Retinal pigment epithelial cell (primary cell): ENCODE data around the gene NPC1L1.
"Not testable (repeated sequence)": the region's sequence is repeated elsewhere in the genome, so short reads cannot be mapped to it uniquely, and the experiment has no call there.

Experiments used
- DNase-seq: peaks from one replicate; pipeline ENCODE4 v3.0.0-alpha.2; 2010; ENCODE audit warnings: low read depth
- H3K4me3 ChIP-seq: 2 replicates; pipeline ENCODE4 v1.5.1; 2011; ENCODE audit warnings: mild to moderate bottlenecking, low read length, control low read depth, moderate library complexity
- CTCF ChIP-seq: conservative IDR thresholded peaks from 2 replicates; pipeline ENCODE4 v1.5.1; 2011; ENCODE audit warnings: low read depth, low read length, control low read depth, inconsistent platforms

The NPC1L1 gene

GRCh38 chr7:44564606-44565005 lies 23.5 kb upstream of the NPC1L1 start:
- DNase-seq: no peak
- TF ChIP-seq CTCF: no peak

GRCh38 chr7:44563171-44563679 lies 22.1 kb upstream of the NPC1L1 start:
- no peak overlapping the region for H3K4me3 ChIP-seq
- TF ChIP-seq CTCF: no peak

More at GRCh38 chr7:44564606-44565005, 23.5 kb upstream of the NPC1L1 start:
- no peak overlapping the region for H3K4me3 ChIP-seq

GRCh38 chr7:44562622-44562962 lies 21.5 kb upstream of the NPC1L1 start:
- not testable (repeated sequence) for H3K4me3 ChIP-seq, DNase-seq

More at GRCh38 chr7:44563171-44563679, 22.1 kb upstream of the NPC1L1 start:
- no peak for DNase-seq

GRCh38 chr7:44561962-44562621 lies 21.0 kb upstream of the NPC1L1 start:
- no peak for TF ChIP-seq CTCF
- DNase-seq: no peak
- no peak overlapping the region for H3K4me3 ChIP-seq

- TF ChIP-seq CTCF: no peak
- no peak for DNase-seq
- no peak overlapping the region for H3K4me3 ChIP-seq
These were observed 20.4 kb upstream of the NPC1L1 start for GRCh38 chr7:44561481-44561880.

GRCh38 chr7:44559485-44559884 lies 18.4 kb upstream of the NPC1L1 start:
- DNase-seq: no peak
- no peak for TF ChIP-seq CTCF
- H3K4me3 ChIP-seq: no peak overlapping the region

GRCh38 chr7:44557485-44557884 lies 16.4 kb upstream of the NPC1L1 start:
- TF ChIP-seq CTCF: no peak
- no peak overlapping the region for H3K4me3 ChIP-seq
- DNase-seq: no peak
